Measurements from ENCODE around the gene CFAP97D1. TPM values are rescaled to one million over a fixed set of nuclear protein-coding genes. Genes with fewer than 3 reads are reported as not detected.

CFAP97D1 gene
- total and polyA plus RNA-seq, 10 of the 15 experiments (the other 5 are each of a cell fraction or from before 2014, with no cell fraction given), result 0.13 TPM; not detected in 9

GRCh38 chr17:43778337-43779144 lies 1.7 kb upstream of the CFAP97D1 start, which contains the start of gene DUSP3:
TSS of gene DUSP3 (minus strand) at chr17:43778977. CDS start at chr17:43778924, 53 bp downstream.
- Histone ChIP-seq H3K27ac (ENCODE audit: control insufficient read depth, insufficient read depth) (peak within 1 kb of the TSS; percentile 52; the same call in 1 of the 2 replicates), H3K4me2 (ENCODE audit: control insufficient read depth, insufficient read depth) (peak within 1 kb of the TSS; percentile 92), H3K27me3 (replicated peaks in 1 of 2; ENCODE audit: control insufficient read depth in 2 of 2, insufficient read depth in 2 of 2, low read length in 1 of 2) (peaks cover 5 to 12% of the 10 kb centered on the region in 2 experiments; a peak in 2 of 4 replicates), H3K9me3 (replicated peaks; ENCODE audit: control insufficient read depth, insufficient read depth, low read length) (no peaks in the 10 kb centered on the region), H3K9ac (ENCODE audit: control insufficient read depth, insufficient read depth, low read length) (peak within 1 kb of the TSS; percentile 73), H3K4me1 (ENCODE audit: control insufficient read depth, insufficient read depth, low read length) (no peaks in the 10 kb centered on the region), H4K20me1 (ENCODE audit: control insufficient read depth, insufficient read depth) (no peaks in the 10 kb centered on the region), H3K36me3 (ENCODE audit: control insufficient read depth in 2 of 2, insufficient read depth in 2 of 2, low read length in 1 of 2) (no peaks in the 10 kb centered on the region), H3K79me2 (ENCODE audit: control insufficient read depth, insufficient read depth, low read length) (no peaks in the 10 kb centered on the region; the same call in 1 of the 2 replicates), H3K4me3 (peak within 1 kb of the TSS; percentile 89), H2AFZ (ENCODE audit: control insufficient read depth, low read depth, low read length) (peak within 1 kb of the TSS; percentile 96)
- RAD21 ChIA-PET (ENCODE audit: unreplicated experiment), result interaction anchor here (0.6 kb wide), 1 partner anchor 205 kb away, joined by 3 read pairs; no protein-coding TSS in a partner anchor
- ATAC-seq (peak; percentile 99), FAIRE-seq (no peak), DNase-seq (ENCODE audit: low read depth, low spot score) (no peak)
- CTCF ChIA-PET, result interaction anchor here (0.5 to 1.5 kb wide), 3 partner anchors 12 to 202 kb away, joined by 3 to 4 read pairs (median 3); no protein-coding TSS in a partner anchor
- SMC1A ChIA-PET (ENCODE audit: uncharacterized antibody, unreplicated experiment), result no interaction called here
- in situ Hi-C loops (cut with MboI), result no loop called here
- no TSS peak for BruUV-seq (replicated peaks)
- POLR2A ChIA-PET, result interaction anchor here (0.6 kb wide), 1 partner anchor 308 kb away, joined by 3 read pairs; no protein-coding TSS in a partner anchor
- intact Hi-C loops (cut with micrococcal nuclease; ENCODE audit: unreplicated experiment), result loop anchor here (5.0 kb wide), 1 partner anchor 261 kb away; no protein-coding TSS in a partner anchor
- under 1% methylated on average over 69 of the region's 100 CpGs for WGBS (ENCODE audit: insufficient coverage, insufficient replicate concordance, low lambda C conversion rate, missing lambda C conversion rate)
- peak; percentile 82 for TF ChIP-seq USF1 (IDR thresholded peaks at IDR 0.05; ENCODE audit: borderline replicate concordance, extremely low read length, insufficient read depth, low read depth, low read length)
- peak; percentile 48 for TF ChIP-seq USF2 (IDR thresholded peaks at IDR 0.05; ENCODE audit: borderline replicate concordance, low read depth, low read length)
- TF ChIP-seq MXI1 (IDR thresholded peaks at IDR 0.05; ENCODE audit: low read depth, low read length), result peak; percentile 23; the same call in 1 of the 2 replicates
- peak; percentile 77 for TF ChIP-seq CREM (IDR thresholded peaks at IDR 0.05; ENCODE audit: low read depth)
- peak; percentile 39; the same call in 1 of the 2 replicates for TF ChIP-seq POLR2AphosphoS5 (IDR thresholded peaks at IDR 0.05; ENCODE audit: low read length)
- TF ChIP-seq ATF7 (IDR thresholded peaks at IDR 0.05; ENCODE audit: low read depth), result peak; percentile 86
- TF ChIP-seq CREB1 (IDR thresholded peaks at IDR 0.05; ENCODE audit: low read depth), result peak; percentile 78; the same call in 1 of the 2 replicates
- TF ChIP-seq, protein P1, sequence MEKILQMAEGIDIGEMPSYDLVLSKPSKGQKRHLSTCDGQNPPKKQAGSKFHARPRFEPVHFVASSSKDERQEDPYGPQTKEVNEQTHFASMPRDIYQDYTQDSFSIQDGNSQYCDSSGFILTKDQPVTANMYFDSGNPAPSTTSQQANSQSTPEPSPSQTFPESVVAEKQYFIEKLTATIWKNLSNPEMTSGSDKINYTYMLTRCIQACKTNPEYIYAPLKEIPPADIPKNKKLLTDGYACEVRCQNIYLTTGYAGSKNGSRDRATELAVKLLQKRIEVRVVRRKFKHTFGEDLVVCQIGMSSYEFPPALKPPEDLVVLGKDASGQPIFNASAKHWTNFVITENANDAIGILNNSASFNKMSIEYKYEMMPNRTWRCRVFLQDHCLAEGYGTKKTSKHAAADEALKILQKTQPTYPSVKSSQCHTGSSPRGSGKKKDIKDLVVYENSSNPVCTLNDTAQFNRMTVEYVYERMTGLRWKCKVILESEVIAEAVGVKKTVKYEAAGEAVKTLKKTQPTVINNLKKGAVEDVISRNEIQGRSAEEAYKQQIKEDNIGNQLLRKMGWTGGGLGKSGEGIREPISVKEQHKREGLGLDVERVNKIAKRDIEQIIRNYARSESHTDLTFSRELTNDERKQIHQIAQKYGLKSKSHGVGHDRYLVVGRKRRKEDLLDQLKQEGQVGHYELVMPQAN (conservative IDR thresholded peaks at IDR 0.05), result peak; percentile 36
- TF ChIP-seq NBN (IDR thresholded peaks at IDR 0.05), result 0 out of 2 replicates have a peak, but pooled peaks have one; percentile 13
- TF ChIP-seq ZNF24 (IDR thresholded peaks at IDR 0.05), result no peak
- TF ChIP-seq NR2F1 (conservative IDR thresholded peaks at IDR 0.05), result 0 out of 2 replicates have a peak, but pooled peaks have one; percentile 60
- TF ChIP-seq IKZF1 (conservative IDR thresholded peaks at IDR 0.05), result peak; percentile 48
- TF ChIP-seq TAF1 (IDR thresholded peaks at IDR 0.05; ENCODE audit: borderline replicate concordance, low read depth, low read length), result peak; percentile 39; the same call in 1 of the 2 replicates
- peak; percentile 88; the same call in 1 of the 2 replicates for TF ChIP-seq BMI1 (IDR thresholded peaks at IDR 0.05; ENCODE audit: borderline replicate concordance)
- TF ChIP-seq RB1 (IDR thresholded peaks at IDR 0.05; ENCODE audit: borderline replicate concordance), result peak; percentile 63; the same call in 1 of the 2 replicates
- peak; percentile 92 for TF ChIP-seq POLR2A (IDR thresholded peaks at IDR 0.05; ENCODE audit: low read depth, low read length)
- 0 out of 2 replicates have a peak, but pooled peaks have one; percentile 4 for TF ChIP-seq NR2C1 (IDR thresholded peaks at IDR 0.05)
- no peak for TF ChIP-seq MYC (IDR thresholded peaks at IDR 0.05; ENCODE audit: insufficient read depth, insufficient read length, insufficient replicate concordance, low read length, severe bottlenecking)
- TF ChIP-seq SREBF1 (IDR thresholded peaks at IDR 0.05; ENCODE audit: low read length), result no peak

Measured in GM12878 (cell line).